T-helper 22 cell (primary cell): Measurements from ENCODE around the gene APOOL.
A peak's percentile ranks its signal among the peaks of the same experiment; 100 is the strongest.
"Not testable (repeated sequence)": the region's sequence is repeated elsewhere in the genome, so short reads cannot be mapped to it uniquely, and the experiment has no call there.

ENCODE experiments used
- DNase-seq: peaks from one replicate; pipeline ENCODE4 v3.0.0-alpha.2; 2020; ENCODE audit warnings: low read depth

Gene APOOL, protein sequence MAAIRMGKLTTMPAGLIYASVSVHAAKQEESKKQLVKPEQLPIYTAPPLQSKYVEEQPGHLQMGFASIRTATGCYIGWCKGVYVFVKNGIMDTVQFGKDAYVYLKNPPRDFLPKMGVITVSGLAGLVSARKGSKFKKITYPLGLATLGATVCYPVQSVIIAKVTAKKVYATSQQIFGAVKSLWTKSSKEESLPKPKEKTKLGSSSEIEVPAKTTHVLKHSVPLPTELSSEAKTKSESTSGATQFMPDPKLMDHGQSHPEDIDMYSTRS

DNA sequence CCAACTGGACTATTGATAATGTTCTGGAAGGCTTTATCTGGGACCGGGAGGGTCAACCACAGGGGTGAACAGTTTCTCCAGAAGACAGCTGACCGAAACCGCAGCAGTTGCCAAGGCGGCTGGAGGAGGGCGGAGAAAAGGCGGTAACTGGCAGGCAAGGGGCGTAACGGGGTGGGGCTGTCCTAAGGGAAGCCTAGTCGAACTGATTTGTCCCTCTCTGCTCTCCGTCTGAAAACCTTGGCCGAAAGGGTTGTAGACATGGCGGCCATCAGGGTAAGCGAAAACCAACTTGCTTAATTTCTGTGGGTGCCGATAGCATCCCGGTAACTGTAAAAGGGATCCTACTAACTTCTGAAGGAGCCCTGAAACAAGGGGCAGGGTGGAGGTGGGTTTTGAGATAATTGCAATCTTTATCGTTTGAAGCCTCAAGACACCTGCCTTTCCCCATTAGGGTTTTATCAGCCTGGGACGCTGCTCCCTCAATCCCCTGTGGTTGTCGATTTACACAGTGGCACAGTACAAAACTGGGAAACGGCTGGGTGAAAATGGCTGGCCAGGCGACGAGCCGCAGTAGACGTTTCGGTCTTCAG, at the start of gene APOOL:
Gene APOOL (plus strand): TSS at position 223 of the 590 bp plus-strand sequence. CDS start 36 bp downstream, at position 259.
- peak; percentile 48 for DNase-seq

DNA sequence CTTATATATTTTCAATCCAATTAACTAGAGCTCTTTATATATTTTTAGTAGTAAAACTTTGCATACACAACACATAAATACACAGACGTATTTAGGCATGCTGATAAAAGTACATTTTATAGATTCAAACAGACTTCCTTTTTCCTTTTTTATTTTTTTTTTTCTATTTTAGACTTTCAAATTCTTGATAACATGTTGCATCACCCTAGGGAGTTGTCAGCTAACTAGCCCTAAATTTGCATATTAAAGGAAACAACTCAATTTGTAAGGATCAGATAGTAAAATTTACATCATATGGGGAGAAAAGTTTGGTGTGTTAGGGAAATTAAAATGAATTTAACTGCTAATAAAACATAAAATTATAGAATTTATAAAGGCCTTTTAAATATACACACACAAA, 47.4 kb upstream of the APOOL start:
- no peak for DNase-seq

DNA sequence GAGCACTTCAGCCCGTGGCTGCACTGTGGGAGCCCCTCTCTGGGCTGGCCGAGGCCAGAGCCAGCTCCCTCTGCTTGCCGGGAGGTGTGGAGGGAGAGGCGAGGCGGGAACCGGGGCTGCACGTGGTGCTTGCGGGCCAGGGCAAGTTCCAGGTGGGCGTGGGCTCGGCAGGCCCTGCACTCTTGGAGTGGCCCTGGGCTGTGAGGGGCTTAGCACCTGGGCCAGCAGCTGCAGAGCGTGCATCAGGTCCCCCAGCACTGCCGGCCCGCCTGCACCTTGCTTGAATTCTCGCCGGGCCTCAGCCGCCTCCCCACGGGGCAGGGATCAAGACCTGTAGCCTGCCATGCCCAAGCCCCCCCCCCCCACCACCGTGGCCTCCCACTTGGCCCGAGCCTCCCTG, 28.9 kb upstream of the APOOL start:
- no peak for DNase-seq

DNA sequence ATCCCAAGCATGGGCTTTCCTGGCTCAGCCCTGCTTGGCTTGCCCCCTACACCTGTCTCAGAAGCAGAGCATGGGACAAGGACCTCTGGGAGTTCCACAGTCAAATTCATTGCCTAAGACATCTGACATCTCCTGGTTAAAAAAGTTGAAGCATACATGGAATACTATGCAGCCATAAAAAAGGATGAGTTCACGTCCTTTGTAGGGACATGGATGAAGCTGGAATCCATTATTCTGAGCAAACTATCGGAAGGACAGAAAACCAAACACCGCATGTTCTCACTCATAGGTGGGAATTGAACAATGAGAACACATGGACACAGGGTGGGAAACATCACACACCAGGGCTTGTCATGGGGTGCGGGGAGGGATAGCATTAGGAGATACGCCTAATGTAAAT, 11.9 kb upstream of the APOOL start:
- not testable (repeated sequence) for DNase-seq

DNA sequence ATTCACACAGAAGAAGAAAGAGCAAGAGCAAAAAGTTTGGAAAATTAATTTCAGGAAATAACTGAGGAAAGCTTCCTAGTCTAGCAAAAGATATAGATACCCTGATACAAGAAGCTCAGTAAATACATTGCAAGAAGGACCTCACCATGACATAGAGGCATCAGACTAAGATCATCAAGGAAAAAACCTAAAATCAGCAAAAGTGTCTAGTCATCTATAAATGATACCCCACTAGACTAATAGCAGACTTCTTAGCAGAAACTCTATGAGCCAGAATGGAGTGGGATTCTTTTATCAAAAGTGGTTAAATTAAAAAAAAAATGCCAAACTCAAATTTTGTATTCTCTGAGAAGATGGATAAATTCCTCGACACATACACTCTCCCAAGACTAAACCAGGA, 10.5 kb upstream of the APOOL start:
- DNase-seq, result no peak

DNA sequence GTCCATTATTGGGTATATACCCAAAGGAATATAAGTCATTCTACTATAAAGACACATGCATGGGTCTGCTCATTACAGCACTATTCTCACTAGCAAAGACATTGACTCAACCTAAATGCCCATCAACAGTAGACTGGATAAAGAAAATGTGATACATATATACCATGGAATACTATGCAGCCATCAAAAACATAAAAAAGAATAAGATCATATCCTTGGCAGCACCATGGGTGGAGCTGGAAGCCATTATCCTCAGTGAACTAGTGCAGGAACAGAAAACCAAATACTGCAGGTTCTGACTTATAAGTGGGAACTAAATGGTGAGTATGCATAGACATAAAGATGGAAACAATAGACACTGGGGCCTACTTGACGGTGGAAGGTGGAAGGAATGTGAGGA, 2.3 kb upstream of the APOOL start:
- DNase-seq, result no peak

DNA sequence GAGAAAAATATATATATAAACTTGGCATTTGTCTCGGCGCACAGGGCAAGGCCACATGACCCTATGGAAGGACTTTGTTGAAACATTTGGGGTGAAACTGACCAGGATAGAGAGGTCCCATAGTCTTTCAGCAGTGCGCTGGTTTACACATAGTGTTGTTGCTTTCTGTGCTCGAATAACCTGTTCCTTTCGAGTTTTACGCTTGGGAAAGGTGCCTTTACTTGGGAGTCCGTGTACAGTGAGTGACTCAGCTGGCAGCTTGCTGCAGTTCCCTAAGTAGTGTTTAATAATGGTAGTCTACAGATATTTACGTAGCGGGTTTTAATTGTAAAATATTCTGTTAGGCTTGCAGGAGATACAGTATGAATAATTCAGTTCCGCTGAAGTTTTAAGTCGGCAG, 578 bp downstream of the APOOL start:
- DNase-seq, result no peak

DNA sequence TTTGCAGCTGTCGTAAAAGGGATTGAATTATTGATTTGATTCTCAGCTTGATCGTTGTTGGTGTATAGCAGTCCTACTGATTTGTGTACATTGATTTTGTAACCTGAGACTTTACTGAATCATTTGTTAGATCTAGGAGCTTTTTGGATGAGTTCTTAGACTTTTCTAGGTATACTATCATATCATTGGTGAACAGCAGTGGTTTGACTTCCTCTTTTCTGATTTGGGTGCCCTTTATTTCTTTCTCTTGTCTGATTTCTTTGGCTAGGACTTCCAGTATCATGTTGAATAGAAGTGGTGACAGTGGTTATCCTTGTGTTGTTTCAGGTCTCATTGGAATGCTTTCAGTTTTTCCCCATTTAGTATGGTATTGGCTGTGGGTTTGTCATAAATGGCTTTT, 8.4 kb downstream of the APOOL start:
- no peak for DNase-seq

DNA sequence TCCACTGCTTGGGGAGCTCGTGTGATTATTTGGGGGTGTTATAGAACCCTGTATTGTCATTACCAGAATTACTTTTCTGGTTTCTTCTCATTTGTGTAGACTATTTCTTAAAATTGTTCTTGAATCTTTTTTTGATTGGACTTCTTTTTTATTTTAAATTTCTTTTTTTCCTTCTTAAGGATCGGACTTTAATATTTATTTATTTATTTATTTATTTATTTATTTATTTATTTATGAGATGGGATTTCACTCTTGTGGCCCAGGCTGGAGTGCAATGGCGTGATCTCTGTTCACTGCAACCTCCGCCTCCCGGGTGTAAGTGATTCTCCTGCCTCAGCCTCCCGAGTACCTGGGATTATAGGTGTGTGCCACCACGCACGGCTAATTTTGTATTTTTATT, 11.7 kb downstream of the APOOL start:
- not testable (repeated sequence) for DNase-seq

DNA sequence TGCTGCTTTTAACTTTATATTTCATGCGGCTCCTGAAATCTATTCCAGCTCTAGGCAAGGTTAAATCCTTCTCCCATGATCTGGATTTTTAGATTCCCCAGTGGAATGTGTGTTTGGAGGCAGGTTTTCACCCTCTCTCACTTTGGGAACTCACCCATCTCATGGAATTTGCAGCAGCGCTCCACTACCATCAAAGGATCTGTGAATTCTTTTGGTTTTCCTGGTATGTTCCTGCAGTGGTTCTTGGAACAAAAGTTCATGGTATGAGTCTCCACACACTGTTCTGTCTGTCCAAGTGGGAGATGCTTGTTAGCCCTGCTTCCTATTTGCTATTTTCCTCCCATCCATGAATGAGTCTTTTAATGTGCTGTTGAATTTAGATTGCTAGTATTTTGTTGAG, 14.0 kb downstream of the APOOL start:
- no peak for DNase-seq

DNA sequence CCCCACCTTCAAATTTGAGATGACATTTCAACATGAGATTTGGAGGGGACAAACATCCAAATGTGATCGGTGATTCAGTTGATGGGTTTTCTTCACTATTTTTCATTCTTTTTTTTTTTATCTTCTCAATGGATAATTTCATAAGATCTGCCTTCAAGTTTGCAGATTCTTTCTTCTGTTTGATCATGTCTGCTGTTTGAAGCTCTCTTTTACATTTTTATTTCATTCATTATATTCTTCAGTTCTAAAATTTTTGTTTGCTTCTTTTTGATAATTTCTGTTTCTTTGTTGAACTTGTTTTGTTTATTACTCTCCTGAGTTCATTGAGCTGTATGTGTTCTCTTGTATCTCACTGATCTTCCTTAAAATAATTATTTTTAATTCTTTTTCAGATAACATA, 14.8 kb downstream of the APOOL start:
- no peak for DNase-seq

DNA sequence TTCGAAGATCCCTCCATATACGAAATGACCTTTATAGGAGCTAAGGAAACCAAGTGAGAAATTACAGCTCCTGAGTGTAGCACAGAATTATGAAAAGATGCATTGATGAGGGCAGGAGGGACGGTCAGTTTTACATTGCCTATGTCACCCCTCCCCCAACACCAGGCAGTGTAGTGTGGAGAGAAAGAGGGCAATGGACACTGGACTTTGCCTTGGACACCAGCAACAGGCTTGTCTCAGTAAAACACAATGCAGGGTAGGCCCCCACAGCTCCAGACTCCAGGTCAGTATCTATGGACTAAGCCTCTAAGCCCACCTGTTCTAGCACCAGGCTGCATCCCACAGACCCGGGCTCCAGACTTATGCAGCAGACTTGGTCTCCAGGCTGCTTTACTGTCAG, 16.5 kb downstream of the APOOL start:
- no peak for DNase-seq

DNA sequence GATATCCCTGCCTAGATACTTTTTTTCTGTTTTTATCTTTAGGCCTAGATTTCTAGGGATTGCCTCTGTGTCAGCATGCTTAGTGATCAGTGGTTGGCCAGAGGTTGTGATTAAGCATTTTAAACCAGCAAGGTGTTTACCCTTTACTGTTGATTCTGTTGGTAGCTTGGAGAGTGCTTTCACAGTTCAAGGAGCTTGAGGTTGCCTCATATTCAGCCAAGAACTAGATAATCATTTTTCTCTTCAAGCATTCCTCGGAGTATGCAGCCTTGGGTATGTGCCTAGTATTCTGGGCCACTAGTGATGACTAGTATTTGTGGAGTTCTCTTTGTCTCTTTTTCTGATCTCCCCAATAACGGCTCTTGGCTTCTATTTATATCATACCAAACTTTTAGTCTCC, 20.4 kb downstream of the APOOL start:
- DNase-seq, result no peak

DNA sequence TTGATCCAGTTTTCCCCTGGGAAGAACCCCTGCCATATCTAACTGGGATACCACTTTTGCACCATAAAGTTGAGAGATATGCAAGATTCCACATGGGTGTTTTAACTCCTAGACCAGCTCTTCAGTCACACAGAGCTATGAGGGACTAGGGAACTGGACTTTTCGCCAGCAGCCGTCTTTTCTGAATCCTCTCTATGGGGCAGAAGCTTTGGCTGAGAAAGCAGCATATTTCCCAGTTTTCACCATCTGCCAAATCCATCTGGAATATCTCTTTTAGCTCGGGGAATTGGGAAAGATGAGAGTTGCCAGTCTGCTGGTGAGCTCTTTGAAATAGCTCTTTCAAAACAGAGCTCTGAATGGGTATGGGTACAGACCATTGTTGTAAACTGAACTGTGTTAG, 20.9 kb downstream of the APOOL start:
- no peak for DNase-seq

DNA sequence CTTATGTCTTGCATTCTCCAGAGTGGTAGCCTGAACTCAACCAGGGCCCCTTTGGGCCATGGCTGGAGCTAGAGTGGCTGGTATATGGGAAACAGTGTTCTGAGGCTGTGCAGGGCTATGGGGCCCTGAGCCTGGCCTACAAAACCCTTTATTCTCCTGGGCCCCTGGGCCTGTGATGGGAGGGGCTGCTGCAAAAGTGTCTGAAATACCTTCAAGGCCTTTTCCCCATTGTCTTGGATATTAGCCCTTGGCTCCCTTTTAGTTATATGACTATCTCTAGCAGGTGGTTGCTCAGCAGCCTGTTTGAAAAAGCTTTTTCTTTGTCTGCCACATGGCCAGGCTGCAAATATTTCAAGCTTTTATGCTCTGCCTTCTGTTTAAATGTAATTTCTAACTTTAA, 22.5 kb downstream of the APOOL start:
- DNase-seq, result no peak

DNA sequence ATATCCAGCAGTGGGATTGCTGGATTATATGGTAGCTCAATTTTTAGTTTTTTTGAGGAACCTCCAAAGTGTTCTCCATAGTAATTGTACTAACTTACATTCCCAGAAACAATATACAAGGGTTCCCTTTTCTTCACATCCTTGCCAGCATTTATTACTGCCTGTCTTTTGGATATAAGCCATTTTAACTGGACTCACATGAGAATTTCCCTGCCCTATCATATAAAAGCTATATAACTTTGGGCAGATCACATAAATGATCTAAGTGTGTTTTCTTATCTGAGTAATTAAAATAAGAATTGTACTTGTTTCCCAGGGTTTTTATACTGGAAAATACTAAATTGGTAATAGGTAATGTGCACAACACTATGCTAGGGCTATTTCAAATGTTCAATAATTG, 25.4 kb downstream of the APOOL start:
- no peak for DNase-seq

DNA sequence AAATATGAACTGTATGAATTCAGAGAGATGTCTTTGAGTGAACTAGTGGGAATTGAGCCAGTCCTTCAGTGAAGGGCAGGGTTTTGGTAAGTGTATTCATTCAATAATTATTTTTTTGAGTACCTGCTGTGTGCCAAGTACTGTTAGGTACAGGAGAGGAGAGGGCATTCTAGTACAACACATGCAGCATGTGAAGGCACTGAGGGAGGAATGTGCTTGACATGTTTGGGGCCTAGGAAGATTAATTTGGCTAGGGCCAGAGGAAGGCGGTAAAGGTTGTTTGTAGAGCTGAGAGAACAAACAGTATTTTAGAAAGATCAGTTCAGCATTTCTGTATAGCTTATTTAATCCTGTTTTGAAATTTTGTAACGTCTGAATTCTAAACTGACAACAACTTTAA, 27.8 kb downstream of the APOOL start:
- DNase-seq, result no peak

DNA sequence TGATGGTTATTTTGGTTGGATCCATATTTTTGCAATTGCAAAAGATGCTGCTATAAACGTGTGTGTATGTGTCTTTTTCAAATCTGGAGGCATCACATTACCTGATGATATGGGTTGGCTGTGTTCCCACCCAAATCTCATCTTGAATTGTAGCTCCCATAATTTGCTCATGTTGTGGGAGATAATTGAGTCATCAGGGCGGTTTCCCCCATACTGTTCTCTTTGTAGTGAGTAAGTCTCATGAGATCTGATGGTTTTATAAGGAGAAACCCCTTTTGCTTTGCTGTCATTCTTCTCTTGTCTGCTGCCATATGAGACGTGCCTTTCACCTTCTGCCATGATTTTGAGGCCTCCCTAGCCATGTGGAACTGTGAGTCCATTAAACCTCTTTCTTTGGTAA, 33.4 kb downstream of the APOOL start:
- no peak for DNase-seq

DNA sequence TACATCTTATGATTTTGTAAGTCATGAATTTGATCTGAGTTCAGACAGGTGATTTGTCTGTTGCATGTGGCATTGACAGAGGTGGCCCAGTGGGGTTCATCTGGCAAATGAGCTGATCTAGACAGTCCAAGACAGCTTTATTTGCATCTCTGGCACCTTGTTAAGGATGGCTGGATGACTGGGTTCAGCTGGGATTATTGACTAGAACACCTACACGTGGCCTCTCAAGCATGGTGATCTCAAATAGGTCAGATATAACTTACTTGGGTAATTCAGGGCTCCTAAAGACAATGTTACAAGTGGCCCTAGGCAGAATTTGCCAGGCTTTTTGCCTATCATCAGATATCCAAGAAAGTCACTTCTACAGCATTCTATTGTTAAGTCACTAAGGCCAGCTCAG, 48.0 kb downstream of the APOOL start:
- DNase-seq, result no peak

DNA sequence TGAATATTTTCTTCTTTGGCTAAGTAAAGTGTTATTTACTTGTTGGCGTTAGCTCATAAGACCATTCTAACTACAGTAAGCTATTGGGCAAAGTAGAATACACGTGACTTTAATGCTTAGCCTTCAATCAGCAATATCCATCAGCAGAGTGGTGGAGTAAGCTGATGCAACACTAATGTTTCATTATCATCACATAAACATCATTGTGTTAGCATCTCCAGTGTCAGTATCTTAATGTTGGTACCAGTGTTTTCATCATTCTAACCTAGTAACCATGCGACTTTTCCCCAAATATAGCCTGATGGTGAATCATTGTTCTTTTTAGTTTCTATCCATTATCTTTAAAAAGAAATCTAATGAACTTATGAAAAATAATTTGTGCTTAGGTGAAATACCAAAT, 48.5 kb downstream of the APOOL start:
- no peak for DNase-seq

DNA sequence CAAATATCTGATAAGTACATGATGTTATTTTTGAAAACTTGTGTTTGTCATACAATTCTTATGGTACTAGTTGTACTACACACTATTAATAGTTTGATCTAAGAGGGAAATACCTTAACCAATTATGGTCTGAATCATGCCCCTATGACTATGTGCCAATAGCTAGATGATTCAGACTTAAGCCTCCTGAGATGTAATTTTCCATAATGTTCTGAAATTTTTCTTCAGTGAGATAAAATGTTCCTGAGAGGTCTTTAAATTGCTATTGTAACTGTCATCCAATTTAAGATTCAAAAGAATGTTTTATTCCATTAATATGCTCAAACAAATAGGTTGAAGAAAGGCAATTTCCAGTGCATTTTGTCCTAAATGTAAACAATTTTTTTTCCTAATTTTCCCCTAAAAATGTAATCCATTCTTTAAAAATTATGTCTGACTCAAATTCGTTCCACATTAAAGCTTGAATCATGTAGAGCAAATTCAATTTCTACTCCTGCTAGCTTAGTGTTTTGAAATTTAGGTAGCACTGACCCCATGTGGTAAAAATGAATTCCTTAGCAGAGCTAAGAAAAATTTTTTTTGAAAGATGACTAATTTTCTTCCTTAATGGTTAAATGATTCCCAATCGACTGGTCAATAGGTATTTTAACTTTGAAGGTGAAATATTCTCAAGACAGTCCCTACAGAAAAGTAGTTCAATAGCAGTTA, 49.1 kb downstream of the APOOL start:
- no peak for DNase-seq

DNA sequence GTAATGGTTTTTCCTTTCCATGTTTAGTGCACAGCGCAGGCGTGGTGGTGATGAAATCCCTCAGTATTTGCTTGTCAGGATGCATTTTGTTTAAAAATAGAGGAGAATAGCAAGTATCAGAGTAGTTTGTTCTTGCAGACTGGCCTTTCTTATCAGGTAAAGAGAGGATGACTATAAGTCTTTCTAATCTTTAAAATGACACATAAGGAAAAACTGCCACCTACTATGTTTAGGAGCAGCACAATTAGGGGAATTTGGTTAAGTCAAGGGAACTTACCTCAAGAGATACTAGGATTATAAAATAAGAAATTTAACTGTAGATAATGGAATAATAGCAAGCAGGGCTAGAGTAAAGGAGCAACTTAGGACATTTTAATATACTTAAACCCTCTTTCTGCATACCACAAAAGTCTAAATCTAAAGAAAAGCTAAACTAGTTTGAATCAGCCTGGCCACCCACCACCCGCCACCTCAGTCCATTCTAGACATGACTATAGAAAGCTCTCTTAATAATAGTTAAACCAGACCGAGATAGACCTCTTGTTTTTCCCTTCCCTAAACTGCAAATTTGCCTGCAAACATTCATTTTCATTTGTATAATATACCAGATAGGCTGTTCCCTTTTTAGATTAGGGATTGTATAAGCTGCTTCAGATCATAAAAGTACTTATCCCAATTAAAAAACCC, 62.0 kb downstream of the APOOL start:
- no peak for DNase-seq

DNA sequence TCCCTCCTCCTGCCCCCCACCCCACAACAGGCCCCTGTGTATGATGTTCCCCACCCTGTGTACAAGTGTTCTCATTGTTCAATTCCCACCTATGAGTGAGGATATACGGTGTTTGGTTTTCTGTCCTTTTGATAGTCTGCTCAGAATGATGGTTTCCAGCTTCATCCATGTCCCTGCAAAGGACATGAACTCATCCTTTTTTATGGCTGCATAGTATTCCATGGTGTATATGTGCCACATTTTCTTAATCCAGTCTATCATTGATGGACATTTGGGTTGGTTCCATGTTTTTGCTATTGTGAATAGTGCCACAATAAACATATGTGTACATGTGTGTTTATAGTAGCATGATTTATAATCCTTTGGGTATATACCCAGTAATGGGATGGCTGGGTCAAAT, 73.6 kb downstream of the APOOL start:
- DNase-seq, result not testable (repeated sequence)
